Activated T-cell treated with anti-CD3 and anti-CD28 coated beads, Interleukin-2, amount 50 U/mL, for 4 hours (primary cell): ENCODE results near the gene RLN3. TPM values are rescaled to one million over a fixed set of nuclear protein-coding genes. Genes with fewer than 3 reads are reported as not detected.
"Not testable (repeated sequence)": the region's sequence is repeated elsewhere in the genome, so short reads cannot be mapped to it uniquely, and the experiment has no call there.

Source experiments
- ATAC-seq, 2 donors: fragments of 200-7000 bp; cut with Tn5 transposase; one replicate each; pipeline ENCODE4 v1.10.0; 2021
- DNase-seq: peaks from one replicate; pipeline ENCODE4 v3.0.0-alpha.2; 2020
- H3K27me3 Mint-ChIP-seq: one replicate; pipeline ENCODE4 v1.8.0; 2021; ENCODE audit warnings: low read depth, mixed read lengths
- H3K36me3 Mint-ChIP-seq: one replicate; pipeline ENCODE4 v1.8.0; 2022; ENCODE audit warnings: mixed read lengths; ENCODE audit not compliant: insufficient read depth
- H3K4me1 Mint-ChIP-seq: one replicate; pipeline ENCODE4 v1.8.0; 2021; ENCODE audit warnings: low read depth, mixed read lengths
- H3K4me3 Mint-ChIP-seq: one replicate; pipeline ENCODE4 v1.8.0; 2021; ENCODE audit warnings: mild to moderate bottlenecking, moderate library complexity, mixed read lengths
- H3K9me3 Mint-ChIP-seq: one replicate; pipeline ENCODE4 v1.8.0; 2021; ENCODE audit warnings: mixed read lengths
- total RNA-seq, 3 donors: library from RNA; stranded (reverse); gene quantifications; one replicate each; pipeline ENCODE4 v1.2.1, GENCODE V29; 2021

The RLN3 gene
- total RNA-seq, 3 donors from 2014 or later = not detected

GRCh38 chr19:14050961-14051360 is 23.0 kb downstream of the RLN3 start:
- H3K36me3 Mint-ChIP-seq = peaks cover 23% of the 10 kb centered on the region
- H3K4me3 Mint-ChIP-seq, H3K9me3 Mint-ChIP-seq, ATAC-seq, DNase-seq, H3K4me1 Mint-ChIP-seq, H3K27me3 Mint-ChIP-seq: not testable (repeated sequence)

GRCh38 chr19:14051980-14052379 is 24.0 kb downstream of the RLN3 start:
- Mint-ChIP-seq H3K9me3 (no peaks in the 10 kb centered on the region), H3K4me3 (no peak overlapping the region), H3K27me3 (no peaks in the 10 kb centered on the region), H3K4me1 (peaks cover 3% of the 10 kb centered on the region), H3K36me3 (peaks cover 20% of the 10 kb centered on the region)
- ATAC-seq (no peak), DNase-seq (no peak)

- Mint-ChIP-seq H3K27me3 (no peaks in the 10 kb centered on the region), H3K9me3 (no peaks in the 10 kb centered on the region), H3K36me3 (peaks cover 20% of the 10 kb centered on the region), H3K4me3 (no peak overlapping the region), H3K4me1 (peaks cover 3% of the 10 kb centered on the region)
- no peak for ATAC-seq
- no peak for DNase-seq
Observed at GRCh38 chr19:14052470-14052869, 24.5 kb downstream of the RLN3 start.

- Mint-ChIP-seq H3K27me3 (peaks cover 4% of the 10 kb centered on the region), H3K4me1 (peaks cover 5% of the 10 kb centered on the region), H3K36me3 (peaks cover 20% of the 10 kb centered on the region), H3K9me3 (no peaks in the 10 kb centered on the region), H3K4me3 (no peak overlapping the region)
- ATAC-seq = no peak
- no peak for DNase-seq
Observed at GRCh38 chr19:14053032-14053431, 25.1 kb downstream of the RLN3 start.

GRCh38 chr19:14053500-14053899 is 25.6 kb downstream of the RLN3 start:
- Mint-ChIP-seq H3K4me1 (peaks cover 7% of the 10 kb centered on the region), H3K36me3 (peaks cover 16% of the 10 kb centered on the region), H3K4me3 (no peak overlapping the region), H3K27me3 (peaks cover 8% of the 10 kb centered on the region), H3K9me3 (no peaks in the 10 kb centered on the region)
- DNase-seq (no peak), ATAC-seq (no peak)

GRCh38 chr19:14054099-14054498 is 26.2 kb downstream of the RLN3 start:
- DNase-seq = no peak
- Mint-ChIP-seq H3K9me3 (no peaks in the 10 kb centered on the region), H3K4me3 (no peak overlapping the region), H3K4me1 (peaks cover 11% of the 10 kb centered on the region), H3K36me3 (peaks cover 14% of the 10 kb centered on the region), H3K27me3 (peaks cover 14% of the 10 kb centered on the region)
- no peak for ATAC-seq

GRCh38 chr19:14054721-14055120 is 26.8 kb downstream of the RLN3 start:
- H3K27me3 Mint-ChIP-seq = peaks cover 16% of the 10 kb centered on the region
- no peak overlapping the region for H3K4me3 Mint-ChIP-seq
- ATAC-seq (no peak), DNase-seq (no peak)
- H3K9me3 Mint-ChIP-seq = no peaks in the 10 kb centered on the region
- peaks cover 14% of the 10 kb centered on the region for H3K36me3 Mint-ChIP-seq
- peaks cover 13% of the 10 kb centered on the region for H3K4me1 Mint-ChIP-seq

- no peak overlapping the region for H3K4me3 Mint-ChIP-seq
- peaks cover 12% of the 10 kb centered on the region for H3K36me3 Mint-ChIP-seq
- H3K27me3 Mint-ChIP-seq = peaks cover 22% of the 10 kb centered on the region
- H3K4me1 Mint-ChIP-seq = peaks cover 13% of the 10 kb centered on the region
- DNase-seq (no peak), ATAC-seq (no peak)
- no peaks in the 10 kb centered on the region for H3K9me3 Mint-ChIP-seq
Observed at GRCh38 chr19:14055396-14055795, 27.4 kb downstream of the RLN3 start.

- no peaks in the 10 kb centered on the region for H3K9me3 Mint-ChIP-seq
Observed at GRCh38 chr19:14056069-14056666, 28.2 kb downstream of the RLN3 start.

GRCh38 chr19:14056741-14057356 is 28.9 kb downstream of the RLN3 start:
- H3K27me3 Mint-ChIP-seq = peaks cover 28% of the 10 kb centered on the region
- DNase-seq = no peak
- H3K4me1 Mint-ChIP-seq = peaks cover 13% of the 10 kb centered on the region
- no peaks in the 10 kb centered on the region for H3K9me3 Mint-ChIP-seq
- H3K4me3 Mint-ChIP-seq = peak overlapping the region; percentile 33
- no peak for ATAC-seq
- H3K36me3 Mint-ChIP-seq = peaks cover 7% of the 10 kb centered on the region

More at GRCh38 chr19:14056069-14056666, 28.2 kb downstream of the RLN3 start:
- H3K27me3 Mint-ChIP-seq = peaks cover 24% of the 10 kb centered on the region
- no peak for DNase-seq
- H3K36me3 Mint-ChIP-seq = peaks cover 11% of the 10 kb centered on the region
- no peak for ATAC-seq
- no peak overlapping the region for H3K4me3 Mint-ChIP-seq
- peaks cover 13% of the 10 kb centered on the region for H3K4me1 Mint-ChIP-seq

GRCh38 chr19:14058182-14059092 is 30.5 kb downstream of the RLN3 start:
- H3K36me3 Mint-ChIP-seq = no peaks in the 10 kb centered on the region

GRCh38 chr19:14059093-14059480 is 31.1 kb downstream of the RLN3 start:
- ATAC-seq = peak in 1 of 2 donors; percentile 33
- no peaks in the 10 kb centered on the region for H3K9me3 Mint-ChIP-seq
- no peak overlapping the region for H3K4me3 Mint-ChIP-seq
- H3K4me1 Mint-ChIP-seq = peaks cover 13% of the 10 kb centered on the region
- DNase-seq = peak; percentile 45
- peaks cover 28% of the 10 kb centered on the region for H3K27me3 Mint-ChIP-seq
- no peaks in the 10 kb centered on the region for H3K36me3 Mint-ChIP-seq

More at GRCh38 chr19:14058182-14059092, 30.5 kb downstream of the RLN3 start:
- no peaks in the 10 kb centered on the region for H3K9me3 Mint-ChIP-seq
- DNase-seq (no peak), ATAC-seq (peak in 1 of 2 donors; percentile 67)
- H3K4me1 Mint-ChIP-seq = peaks cover 13% of the 10 kb centered on the region
- H3K27me3 Mint-ChIP-seq = peaks cover 28% of the 10 kb centered on the region
- H3K4me3 Mint-ChIP-seq = peak overlapping the region; percentile 71

GRCh38 chr19:14059652-14060155 is 31.8 kb downstream of the RLN3 start:
- Mint-ChIP-seq H3K36me3 (no peaks in the 10 kb centered on the region), H3K4me3 (no peak overlapping the region), H3K4me1 (peaks cover 13% of the 10 kb centered on the region), H3K9me3 (no peaks in the 10 kb centered on the region), H3K27me3 (peaks cover 28% of the 10 kb centered on the region)
- no peak for ATAC-seq
- no peak for DNase-seq

GRCh38 chr19:14061081-14061749 is 33.3 kb downstream of the RLN3 start:
- Mint-ChIP-seq H3K9me3 (no peaks in the 10 kb centered on the region), H3K4me1 (peaks cover 13% of the 10 kb centered on the region), H3K27me3 (peaks cover 28% of the 10 kb centered on the region), H3K36me3 (no peaks in the 10 kb centered on the region), H3K4me3 (no peak overlapping the region)
- ATAC-seq = no peak
- no peak for DNase-seq
